ENCODE results near the gene PLD1.
A peak's percentile ranks its signal among the peaks of the same experiment; 100 is the strongest.

The PLD1 gene

DNA sequence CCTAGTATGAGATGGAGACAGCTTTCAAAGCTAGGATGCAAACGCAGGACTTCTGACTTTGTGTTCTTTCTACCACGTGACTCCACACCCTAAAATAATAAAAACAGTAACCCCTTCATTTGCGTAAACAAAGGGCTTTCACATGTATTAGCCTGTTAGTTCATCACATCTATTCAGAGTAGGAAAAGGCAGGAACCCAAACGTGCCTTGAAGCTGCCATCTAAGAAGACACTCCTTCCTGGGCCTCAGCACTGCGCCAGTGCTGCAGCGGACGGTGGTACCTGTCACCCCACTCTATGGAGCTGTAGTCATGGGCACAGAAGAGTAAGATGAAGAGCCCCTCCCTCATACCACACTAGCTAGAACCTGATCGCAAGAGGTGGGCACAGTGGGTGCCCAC is 34.3 kb downstream of the PLD1 start:
- Mint-ChIP-seq H3K27me3 (no peaks in the 10 kb centered on the region), H3K9me3 (no peaks in the 10 kb centered on the region), H3K4me1 (ENCODE audit: low read depth) (peaks cover 26% of the 10 kb centered on the region), H3K4me3 (no peak overlapping the region), H3K27ac (no peak overlapping the region), H3K36me3 (ENCODE audit: low read depth) (no peaks in the 10 kb centered on the region)
- intact Hi-C loops (cut with micrococcal nuclease), result no loop called here

DNA sequence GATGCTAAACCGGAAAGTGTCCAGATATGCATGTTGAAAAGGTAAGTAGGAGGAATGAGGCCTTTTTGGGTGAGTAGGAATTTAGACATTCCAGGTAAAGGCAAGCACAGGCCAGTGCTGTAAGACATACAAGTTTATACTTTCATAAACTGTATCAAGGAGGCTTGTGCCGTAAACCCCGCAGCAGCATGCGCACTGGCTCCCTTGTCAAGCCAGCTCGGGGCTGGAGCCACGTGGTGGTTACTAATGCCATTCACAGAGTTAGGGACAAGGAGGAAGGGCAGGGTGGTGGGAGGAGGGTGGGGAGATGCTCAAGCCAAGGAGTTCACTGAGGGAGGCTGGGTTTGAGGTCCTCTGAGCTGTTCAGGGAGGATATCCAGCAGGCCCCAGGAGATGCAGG is 35.8 kb downstream of the PLD1 start:
- Mint-ChIP-seq H3K4me3 (no peak overlapping the region), H3K27ac (peak overlapping the region; percentile 0), H3K36me3 (ENCODE audit: low read depth) (no peaks in the 10 kb centered on the region), H3K4me1 (ENCODE audit: low read depth) (peaks cover 27% of the 10 kb centered on the region), H3K9me3 (no peaks in the 10 kb centered on the region), H3K27me3 (no peaks in the 10 kb centered on the region)
- intact Hi-C loops (cut with micrococcal nuclease), result loop anchor here (5.0 kb wide), 1 partner anchor 72 kb away; no protein-coding TSS in a partner anchor

DNA sequence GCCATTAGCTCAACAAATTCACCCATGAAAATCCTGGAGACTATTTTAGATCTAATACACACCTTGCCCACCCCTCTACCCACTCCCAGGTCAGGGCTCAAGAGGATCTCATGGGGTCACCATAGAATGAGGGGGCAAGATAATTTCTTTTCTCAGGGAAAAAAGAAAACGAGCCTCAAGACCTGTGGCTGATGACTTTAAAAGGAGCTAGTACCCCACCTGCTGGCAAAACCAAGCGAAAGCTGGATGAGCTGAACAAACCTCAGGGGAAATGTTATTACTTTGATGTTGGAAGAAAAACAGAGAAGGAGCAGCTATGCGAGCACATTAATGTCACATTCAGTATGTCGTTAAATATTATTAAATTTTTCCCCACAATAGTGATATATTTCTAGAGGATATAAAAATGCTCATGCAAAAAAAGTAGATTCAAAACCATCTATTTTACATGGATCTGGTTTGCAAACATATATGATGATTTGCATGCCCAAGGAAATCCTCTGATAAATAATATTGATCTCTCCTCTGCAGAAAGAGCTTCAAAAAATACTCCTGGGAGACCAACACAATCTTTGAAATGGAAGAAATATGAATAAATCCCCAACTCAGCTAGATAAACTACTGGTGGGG is 37.7 kb downstream of the PLD1 start:
- peaks cover 33% of the 10 kb centered on the region for H3K4me1 Mint-ChIP-seq (ENCODE audit: low read depth)
- no peaks in the 10 kb centered on the region for H3K27me3 Mint-ChIP-seq
- H3K27ac Mint-ChIP-seq, result no peak overlapping the region
- H3K9me3 Mint-ChIP-seq, result no peaks in the 10 kb centered on the region
- no peak overlapping the region for H3K4me3 Mint-ChIP-seq
- no peaks in the 10 kb centered on the region for H3K36me3 Mint-ChIP-seq (ENCODE audit: low read depth)
- intact Hi-C loops (cut with micrococcal nuclease), result loop anchor here (2.0 to 5.0 kb wide), 2 partner anchors 70 to 126 kb away; no protein-coding TSS in a partner anchor

DNA sequence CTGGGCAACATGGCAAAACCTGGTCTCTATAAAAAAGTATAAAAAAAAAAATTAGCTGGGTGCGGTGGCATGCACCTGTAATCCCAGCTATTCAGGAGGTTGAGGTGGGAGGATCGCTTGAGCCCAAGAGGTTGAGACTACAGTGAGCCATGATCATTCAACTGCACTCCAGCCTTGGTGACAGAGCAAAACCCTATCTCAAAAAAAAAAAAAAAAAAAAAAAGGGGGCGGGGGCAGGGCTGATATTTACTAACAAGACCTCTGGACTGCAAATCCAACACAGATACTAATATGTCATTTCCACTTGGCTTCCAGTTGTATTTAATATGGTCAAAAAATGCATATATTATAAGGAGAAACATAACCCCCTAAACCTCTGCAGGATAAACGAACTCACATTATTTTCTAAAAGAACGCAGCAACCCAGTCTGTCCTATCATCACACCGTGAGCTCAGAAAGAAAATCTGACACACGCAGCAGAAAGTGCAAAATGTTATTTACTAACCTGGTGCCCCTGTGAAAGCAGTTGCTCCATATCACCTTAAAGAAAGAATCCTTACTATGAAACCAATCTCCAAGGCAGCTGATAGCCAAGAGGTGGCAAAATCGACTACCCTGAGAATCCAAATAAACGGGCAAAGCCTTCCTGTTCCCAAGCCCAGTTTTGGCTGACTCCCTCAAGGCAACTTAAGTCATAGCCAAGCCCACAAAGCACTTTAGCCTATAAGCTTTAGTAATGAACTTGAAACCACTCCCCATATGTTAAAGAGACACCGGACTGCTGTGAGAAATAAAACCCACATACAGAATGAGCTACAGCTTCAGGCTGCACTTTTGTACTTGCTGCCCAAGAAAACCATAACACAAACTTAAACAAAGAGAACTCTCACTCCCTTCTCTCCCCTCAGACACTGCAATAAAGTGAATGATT is 39.3 kb downstream of the PLD1 start:
- no peak overlapping the region for H3K27ac Mint-ChIP-seq
- peaks cover 25% of the 10 kb centered on the region for H3K4me1 Mint-ChIP-seq (ENCODE audit: low read depth)
- H3K36me3 Mint-ChIP-seq (ENCODE audit: low read depth), result no peaks in the 10 kb centered on the region
- H3K4me3 Mint-ChIP-seq, result peak overlapping the region; percentile 30
- H3K27me3 Mint-ChIP-seq, result no peaks in the 10 kb centered on the region
- no peaks in the 10 kb centered on the region for H3K9me3 Mint-ChIP-seq
- intact Hi-C loops (cut with micrococcal nuclease), result loop anchor here (5.0 kb wide), 1 partner anchor 69 kb away; no protein-coding TSS in a partner anchor

DNA sequence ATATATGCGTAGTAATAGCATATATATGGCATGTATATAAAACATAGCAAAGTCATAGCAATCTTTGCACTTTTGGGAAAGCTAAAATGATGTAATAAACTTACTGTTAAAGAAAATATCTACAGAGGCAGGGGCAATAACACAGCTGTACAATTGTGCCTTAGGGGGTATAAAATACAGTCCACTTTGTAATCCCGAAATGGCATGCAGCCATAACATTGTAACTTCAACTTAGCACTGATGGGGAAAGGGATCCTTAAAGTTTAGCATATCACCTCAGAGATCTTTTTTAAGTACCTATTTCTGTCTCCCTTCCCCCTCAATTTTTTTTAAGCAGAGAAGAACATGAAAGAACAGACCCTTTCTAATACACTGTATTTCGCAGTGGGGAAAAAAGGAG is 40.8 kb downstream of the PLD1 start:
- Mint-ChIP-seq H3K36me3 (ENCODE audit: low read depth) (peaks cover 5% of the 10 kb centered on the region), H3K4me3 (no peak overlapping the region), H3K4me1 (ENCODE audit: low read depth) (peaks cover 25% of the 10 kb centered on the region), H3K27me3 (no peaks in the 10 kb centered on the region), H3K9me3 (peaks cover 6% of the 10 kb centered on the region), H3K27ac (no peak overlapping the region)
- intact Hi-C loops (cut with micrococcal nuclease), result no loop called here

DNA sequence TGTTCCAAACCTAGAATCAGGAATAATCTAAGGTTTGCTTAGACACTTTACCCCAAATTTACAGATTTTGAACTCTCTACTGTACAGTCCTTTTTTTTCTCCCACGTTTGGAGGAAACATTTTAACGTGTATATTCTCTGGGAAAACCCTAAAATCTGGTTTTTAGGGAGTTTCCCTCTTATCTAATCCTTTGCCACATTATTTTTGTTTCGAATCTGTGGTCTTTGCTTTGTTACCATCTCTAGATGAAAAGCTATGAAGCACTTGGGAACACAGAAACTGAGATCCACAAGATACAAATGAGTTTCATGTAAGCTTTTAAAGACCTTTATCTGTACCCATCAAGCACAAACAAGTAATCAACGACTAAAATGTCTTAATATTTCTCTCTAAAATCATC is 41.3 kb downstream of the PLD1 start:
- Mint-ChIP-seq H3K4me3 (no peak overlapping the region), H3K27ac (peak overlapping the region; percentile 52), H3K9me3 (peaks cover 8% of the 10 kb centered on the region), H3K27me3 (no peaks in the 10 kb centered on the region), H3K4me1 (ENCODE audit: low read depth) (peaks cover 26% of the 10 kb centered on the region), H3K36me3 (ENCODE audit: low read depth) (peaks cover 7% of the 10 kb centered on the region)
- intact Hi-C loops (cut with micrococcal nuclease), result no loop called here

DNA sequence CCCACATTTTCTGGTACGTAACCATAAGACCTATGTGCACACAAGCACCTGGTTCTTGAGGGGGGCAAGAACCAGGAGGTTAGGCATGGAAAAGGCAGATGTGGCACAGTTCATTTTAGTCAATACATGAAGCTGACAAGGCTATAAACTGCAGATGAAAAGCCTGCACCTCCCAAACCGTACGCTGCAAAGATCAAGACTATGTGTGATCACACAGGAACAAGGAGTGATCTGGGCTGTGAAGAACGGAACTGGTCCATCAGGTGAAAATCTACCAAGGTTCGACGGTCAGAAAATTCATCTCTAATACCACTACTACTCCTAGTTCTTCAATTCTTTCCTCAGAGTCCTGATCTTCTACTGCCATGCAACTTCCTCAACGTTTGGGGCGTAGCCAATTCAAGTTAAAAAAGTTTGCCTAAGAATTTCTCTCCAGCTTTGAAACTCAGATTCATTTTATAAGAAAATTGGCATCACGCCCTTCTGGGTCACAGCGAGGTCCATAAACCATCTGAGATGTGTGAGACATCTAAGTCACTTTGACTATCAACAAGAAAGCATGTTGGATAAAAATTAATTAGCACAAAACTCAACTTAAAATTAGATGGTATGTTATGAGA is 41.9 kb downstream of the PLD1 start:
- Mint-ChIP-seq H3K9me3 (peaks cover 8% of the 10 kb centered on the region), H3K27me3 (no peaks in the 10 kb centered on the region), H3K4me3 (no peak overlapping the region), H3K36me3 (ENCODE audit: low read depth) (peaks cover 7% of the 10 kb centered on the region), H3K27ac (peak overlapping the region; percentile 52), H3K4me1 (ENCODE audit: low read depth) (peaks cover 26% of the 10 kb centered on the region)
- intact Hi-C loops (cut with micrococcal nuclease), result no loop called here

DNA sequence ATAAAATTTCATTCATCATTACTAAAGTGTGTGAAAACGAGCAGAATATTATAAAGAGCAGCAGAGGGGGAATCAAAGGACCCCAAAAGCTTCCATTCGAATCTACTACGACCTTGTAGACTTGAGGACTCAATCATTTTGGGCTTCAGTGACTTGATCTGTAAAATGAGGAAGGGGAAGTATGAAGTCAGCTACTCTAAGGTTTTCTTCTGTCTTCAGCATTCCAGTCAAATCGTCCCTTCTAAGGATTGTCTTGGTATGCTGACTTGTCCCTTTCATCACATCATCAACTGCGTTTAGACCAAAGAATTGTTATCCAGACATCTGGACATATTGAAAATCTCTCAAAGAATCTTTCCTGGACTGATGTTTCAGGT is 44.8 kb downstream of the PLD1 start:
- peaks cover 8% of the 10 kb centered on the region for H3K9me3 Mint-ChIP-seq
- peaks cover 7% of the 10 kb centered on the region for H3K36me3 Mint-ChIP-seq (ENCODE audit: low read depth)
- H3K27ac Mint-ChIP-seq, result no peak overlapping the region
- intact Hi-C loops (cut with micrococcal nuclease), result no loop called here
- no peaks in the 10 kb centered on the region for H3K27me3 Mint-ChIP-seq
- no peak overlapping the region for H3K4me3 Mint-ChIP-seq
- peaks cover 39% of the 10 kb centered on the region for H3K4me1 Mint-ChIP-seq (ENCODE audit: low read depth)

DNA sequence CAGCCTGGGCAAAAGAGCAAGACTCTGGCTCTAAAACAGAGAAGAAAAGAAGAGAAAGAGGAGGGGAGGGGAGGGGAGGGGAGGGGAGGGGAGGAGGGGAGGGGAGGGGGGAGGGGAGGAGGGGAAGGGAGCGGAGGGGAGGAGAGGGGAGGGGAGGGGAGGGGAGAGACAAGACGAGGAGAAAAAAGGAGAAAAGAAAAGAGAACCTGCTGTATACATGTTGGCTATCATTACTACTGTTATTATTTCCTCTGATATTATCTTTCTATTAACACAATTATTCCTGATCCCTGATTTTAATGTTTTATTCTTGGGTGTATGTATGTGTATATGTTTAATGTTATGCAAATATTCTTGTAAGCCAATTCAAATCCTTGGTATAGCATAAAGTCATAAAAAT is 46.9 kb downstream of the PLD1 start:
- Mint-ChIP-seq H3K4me1 (ENCODE audit: low read depth) (peaks cover 31% of the 10 kb centered on the region), H3K36me3 (ENCODE audit: low read depth) (peaks cover 7% of the 10 kb centered on the region), H3K27ac (peak overlapping the region; percentile 77), H3K9me3 (peaks cover 8% of the 10 kb centered on the region), H3K4me3 (no peak overlapping the region), H3K27me3 (no peaks in the 10 kb centered on the region)
- intact Hi-C loops (cut with micrococcal nuclease), result no loop called here

DNA sequence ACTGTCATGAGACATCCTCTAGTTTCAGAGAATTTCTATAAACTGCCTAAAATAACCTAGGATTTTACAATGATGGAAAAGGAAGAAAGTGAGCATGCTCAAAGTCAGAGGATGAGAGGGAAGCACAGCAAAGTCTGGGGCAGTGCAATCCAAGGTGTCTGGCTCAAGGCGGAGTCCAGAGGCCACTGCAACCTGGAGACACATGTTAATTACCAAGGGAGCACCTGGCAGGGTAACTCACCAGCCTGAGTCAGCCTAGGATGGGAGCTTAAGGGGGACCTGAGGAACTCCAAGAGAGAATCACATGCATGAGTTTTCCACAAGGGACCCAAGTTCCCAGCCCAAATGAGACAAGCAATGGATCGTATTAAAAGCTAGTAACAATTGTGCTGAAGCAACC is 49.8 kb downstream of the PLD1 start:
- intact Hi-C loops (cut with micrococcal nuclease), result no loop called here

DNA sequence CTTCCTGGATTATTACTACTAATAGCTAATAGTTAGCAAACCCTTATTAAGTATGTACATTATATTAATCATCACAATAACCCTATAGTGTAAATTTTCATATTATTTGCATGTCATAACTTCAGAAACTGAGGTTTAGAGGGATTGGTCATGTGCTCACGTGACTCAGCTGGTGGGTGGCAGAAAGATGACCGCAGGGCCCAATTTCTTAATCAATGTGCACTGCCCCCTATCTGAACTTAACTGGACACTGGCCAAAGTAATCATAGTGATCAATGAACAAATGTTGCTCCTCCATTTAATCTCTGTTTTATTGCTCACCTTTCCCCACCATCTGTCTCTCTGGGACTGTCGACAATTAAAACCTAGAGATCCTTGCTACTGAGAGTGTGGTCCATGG is 52.2 kb downstream of the PLD1 start:
- no peaks in the 10 kb centered on the region for H3K9me3 Mint-ChIP-seq
- no peaks in the 10 kb centered on the region for H3K36me3 Mint-ChIP-seq (ENCODE audit: low read depth)
- peaks cover 18% of the 10 kb centered on the region for H3K4me1 Mint-ChIP-seq (ENCODE audit: low read depth)
- no peaks in the 10 kb centered on the region for H3K27me3 Mint-ChIP-seq
- intact Hi-C loops (cut with micrococcal nuclease), result no loop called here
- no peak overlapping the region for H3K4me3 Mint-ChIP-seq
- H3K27ac Mint-ChIP-seq, result no peak overlapping the region

More for the DNA sequence above, 49.8 kb downstream of the PLD1 start:
- H3K36me3 Mint-ChIP-seq (ENCODE audit: low read depth), result peaks cover 7% of the 10 kb centered on the region
- H3K27me3 Mint-ChIP-seq, result no peaks in the 10 kb centered on the region
- H3K9me3 Mint-ChIP-seq, result peaks cover 8% of the 10 kb centered on the region
- H3K4me3 Mint-ChIP-seq, result no peak overlapping the region
- no peak overlapping the region for H3K27ac Mint-ChIP-seq
- peaks cover 27% of the 10 kb centered on the region for H3K4me1 Mint-ChIP-seq (ENCODE audit: low read depth)

DNA sequence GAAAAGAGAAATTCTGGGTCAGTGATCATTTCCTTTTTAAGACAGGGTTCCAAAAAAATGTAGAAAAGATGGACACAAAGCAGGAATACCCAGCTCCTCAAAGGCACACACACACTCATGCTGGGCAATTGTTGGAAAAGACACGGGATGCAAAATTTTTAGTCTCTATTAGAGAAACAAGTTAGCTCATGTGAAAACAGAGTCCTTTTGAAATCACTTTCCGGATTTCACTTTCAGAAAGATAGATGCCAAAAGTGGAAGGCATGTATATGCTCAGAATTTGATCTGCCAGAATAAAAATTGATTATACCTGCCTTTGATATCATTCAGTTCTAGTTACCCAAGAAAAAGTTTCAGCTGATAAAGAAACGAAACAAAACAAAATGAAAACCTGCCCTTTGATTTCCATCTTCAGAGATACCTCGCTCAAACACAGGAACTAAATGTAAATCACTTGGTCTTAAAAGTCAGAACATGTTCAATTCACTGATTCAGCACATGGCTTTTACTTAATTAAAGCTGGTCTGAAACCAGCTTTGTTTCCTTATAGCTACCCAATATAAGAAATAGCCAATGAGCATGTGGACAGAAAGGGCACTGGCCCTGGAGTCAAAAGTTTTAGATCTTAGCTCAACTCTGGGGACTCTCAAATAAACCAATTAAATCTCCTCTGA is 52.8 kb downstream of the PLD1 start:
- H3K36me3 Mint-ChIP-seq (ENCODE audit: low read depth), result no peaks in the 10 kb centered on the region
- intact Hi-C loops (cut with micrococcal nuclease), result no loop called here
- no peaks in the 10 kb centered on the region for H3K9me3 Mint-ChIP-seq
- no peak overlapping the region for H3K4me3 Mint-ChIP-seq
- peaks cover 14% of the 10 kb centered on the region for H3K4me1 Mint-ChIP-seq (ENCODE audit: low read depth)
- no peak overlapping the region for H3K27ac Mint-ChIP-seq
- no peaks in the 10 kb centered on the region for H3K27me3 Mint-ChIP-seq

DNA sequence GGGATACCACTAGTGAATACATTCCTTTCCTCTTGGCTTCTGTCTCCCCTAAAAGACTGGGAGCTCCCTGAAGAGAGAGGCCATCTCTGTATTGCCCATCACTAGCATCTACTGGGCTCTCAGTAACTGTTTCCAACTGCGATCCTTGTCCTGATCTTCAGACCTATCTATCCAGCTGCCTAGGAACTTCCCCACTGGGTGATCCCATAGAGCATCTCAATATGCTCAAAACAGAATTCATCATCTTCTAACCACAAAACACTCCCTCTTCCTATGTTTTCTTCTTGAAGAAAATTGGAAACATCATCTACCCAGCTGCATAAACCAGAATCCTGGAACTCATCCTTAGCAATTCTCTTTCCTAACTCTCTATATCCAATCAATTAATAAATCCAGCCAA is 54.6 kb downstream of the PLD1 start:
- no peaks in the 10 kb centered on the region for H3K27me3 Mint-ChIP-seq
- H3K36me3 Mint-ChIP-seq (ENCODE audit: low read depth), result no peaks in the 10 kb centered on the region
- no peak overlapping the region for H3K27ac Mint-ChIP-seq
- intact Hi-C loops (cut with micrococcal nuclease), result no loop called here
- H3K4me3 Mint-ChIP-seq, result no peak overlapping the region
- peaks cover 10% of the 10 kb centered on the region for H3K4me1 Mint-ChIP-seq (ENCODE audit: low read depth)
- H3K9me3 Mint-ChIP-seq, result no peaks in the 10 kb centered on the region
